Nephron (organoid): ENCODE results near the gene MAPKBP1.

Experiments
- H3K27ac Mint-ChIP-seq, 3 experiments: 2 replicates each; pipeline ENCODE4 v1.8.0; 2020; ENCODE audit warnings: mixed read lengths in 3 of 3, mild to moderate bottlenecking in 2 of 3, moderate library complexity in 1 of 3
- H3K27me3 Mint-ChIP-seq: 2 replicates; pipeline ENCODE4 v1.8.0; 2021; ENCODE audit warnings: low read depth, mild to moderate bottlenecking, moderate library complexity, mixed read lengths
- H3K36me3 Mint-ChIP-seq: 2 replicates; pipeline ENCODE4 v1.8.0; 2020; ENCODE audit warnings: low read depth, mixed read lengths
- H3K4me1 Mint-ChIP-seq: 2 replicates; pipeline ENCODE4 v1.8.0; 2020; ENCODE audit warnings: mixed read lengths
- H3K4me3 Mint-ChIP-seq, 3 experiments: 2 replicates each; pipeline ENCODE4 v1.8.0; 2020; ENCODE audit warnings: mild to moderate bottlenecking in 3 of 3, mixed read lengths in 3 of 3, moderate library complexity in 2 of 3
- H3K9me3 Mint-ChIP-seq: 2 replicates; pipeline ENCODE4 v1.8.0; 2020; ENCODE audit warnings: mixed read lengths
- TF ChIP-seq, protein P1 (sequence below), 3 experiments: fragments of 200-600 bp; sonication (generic); IDR thresholded peaks; one replicate each; pipeline ENCODE4 v1.5.0; 2021; ENCODE audit warnings: antibody characterized with exemption in 3 of 3; ENCODE audit not compliant: unreplicated experiment in 3 of 3

MAPKBP1 gene

DNA sequence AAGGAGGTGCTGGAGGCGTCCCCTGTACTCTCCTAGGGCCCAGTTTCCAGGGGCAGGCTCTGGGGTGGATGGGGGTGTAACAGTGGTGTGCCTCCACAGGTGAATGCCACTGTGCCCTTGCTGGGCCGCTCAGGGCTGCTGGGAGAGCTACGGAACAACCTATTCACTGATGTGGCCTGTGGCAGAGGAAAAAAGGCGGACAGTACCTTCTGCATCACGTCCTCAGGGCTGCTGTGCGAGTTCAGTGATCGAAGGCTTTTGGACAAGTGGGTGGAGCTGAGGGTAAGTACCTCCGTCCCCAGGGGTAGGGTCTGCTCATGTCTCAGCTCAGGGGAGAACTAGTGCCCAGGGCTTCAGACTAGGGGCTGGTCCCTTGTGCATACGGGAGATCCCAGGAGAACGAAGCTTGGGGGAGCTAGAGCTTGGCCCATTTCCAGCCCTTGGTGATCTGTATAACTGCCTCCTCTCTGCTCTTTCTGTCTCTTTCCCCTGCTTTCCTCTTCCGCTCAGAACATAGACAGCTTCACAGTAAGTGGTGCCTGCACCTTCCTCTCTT is 38.6 kb downstream of the MAPKBP1 start:
- TF ChIP-seq, protein P1, sequence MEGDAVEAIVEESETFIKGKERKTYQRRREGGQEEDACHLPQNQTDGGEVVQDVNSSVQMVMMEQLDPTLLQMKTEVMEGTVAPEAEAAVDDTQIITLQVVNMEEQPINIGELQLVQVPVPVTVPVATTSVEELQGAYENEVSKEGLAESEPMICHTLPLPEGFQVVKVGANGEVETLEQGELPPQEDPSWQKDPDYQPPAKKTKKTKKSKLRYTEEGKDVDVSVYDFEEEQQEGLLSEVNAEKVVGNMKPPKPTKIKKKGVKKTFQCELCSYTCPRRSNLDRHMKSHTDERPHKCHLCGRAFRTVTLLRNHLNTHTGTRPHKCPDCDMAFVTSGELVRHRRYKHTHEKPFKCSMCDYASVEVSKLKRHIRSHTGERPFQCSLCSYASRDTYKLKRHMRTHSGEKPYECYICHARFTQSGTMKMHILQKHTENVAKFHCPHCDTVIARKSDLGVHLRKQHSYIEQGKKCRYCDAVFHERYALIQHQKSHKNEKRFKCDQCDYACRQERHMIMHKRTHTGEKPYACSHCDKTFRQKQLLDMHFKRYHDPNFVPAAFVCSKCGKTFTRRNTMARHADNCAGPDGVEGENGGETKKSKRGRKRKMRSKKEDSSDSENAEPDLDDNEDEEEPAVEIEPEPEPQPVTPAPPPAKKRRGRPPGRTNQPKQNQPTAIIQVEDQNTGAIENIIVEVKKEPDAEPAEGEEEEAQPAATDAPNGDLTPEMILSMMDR (IDR thresholded peaks at IDR 0.05; ENCODE audit: unreplicated experiment in 3 of 3): no peak
- Mint-ChIP-seq H3K27me3 (no peaks in the 10 kb centered on the region), H3K4me3 (no peak overlapping the region)

DNA sequence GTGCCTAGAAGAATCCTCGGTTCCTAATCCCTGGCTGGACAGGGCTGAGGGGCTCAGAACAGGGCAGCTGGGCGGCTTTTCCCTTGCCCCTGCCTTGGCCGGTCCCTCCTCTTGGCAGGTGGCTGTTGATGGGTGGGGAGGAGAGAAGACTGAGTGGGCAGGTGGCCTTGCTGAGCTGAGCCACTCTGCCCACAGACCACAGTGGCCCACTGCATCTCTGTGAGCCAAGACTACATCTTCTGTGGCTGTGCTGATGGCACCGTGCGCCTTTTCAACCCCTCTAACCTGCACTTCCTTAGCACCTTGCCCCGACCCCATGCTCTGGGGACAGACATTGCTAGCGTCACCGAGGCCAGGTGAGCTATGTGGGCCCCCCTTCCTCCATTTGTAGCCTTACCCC is 39.1 kb downstream of the MAPKBP1 start:
- H3K36me3 Mint-ChIP-seq: peaks cover 20% of the 10 kb centered on the region
- H3K4me3 Mint-ChIP-seq: no peak overlapping the region
- no peak overlapping the region for H3K27ac Mint-ChIP-seq
- TF ChIP-seq, protein P1 (IDR thresholded peaks at IDR 0.05; ENCODE audit: unreplicated experiment in 3 of 3): no peak
- H3K27me3 Mint-ChIP-seq: no peaks in the 10 kb centered on the region
- H3K9me3 Mint-ChIP-seq: no peaks in the 10 kb centered on the region
- no peaks in the 10 kb centered on the region for H3K4me1 Mint-ChIP-seq

More for the DNA sequence above, 38.6 kb downstream of the MAPKBP1 start:
- H3K9me3 Mint-ChIP-seq: no peaks in the 10 kb centered on the region
- peaks cover 16% of the 10 kb centered on the region for H3K36me3 Mint-ChIP-seq
- H3K4me1 Mint-ChIP-seq: no peaks in the 10 kb centered on the region
- no peak overlapping the region for H3K27ac Mint-ChIP-seq

DNA sequence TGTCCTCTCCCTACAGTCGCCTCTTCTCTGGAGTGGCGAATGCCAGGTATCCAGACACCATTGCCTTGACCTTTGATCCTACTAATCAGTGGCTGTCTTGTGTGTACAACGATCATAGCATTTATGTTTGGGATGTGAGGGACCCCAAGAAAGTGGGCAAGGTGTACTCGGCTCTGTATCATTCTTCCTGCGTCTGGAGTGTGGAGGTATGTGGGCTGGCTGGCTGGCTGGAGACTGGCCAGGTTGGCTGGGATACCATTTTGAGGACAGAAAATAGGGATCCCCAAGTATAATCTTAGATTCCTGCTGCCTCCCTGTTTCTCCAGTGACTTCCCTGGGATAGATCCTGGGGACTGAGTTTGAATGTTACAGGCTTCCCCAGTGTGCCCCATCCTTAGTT is 40.2 kb downstream of the MAPKBP1 start:
- no peak overlapping the region for H3K4me3 Mint-ChIP-seq
- H3K27ac Mint-ChIP-seq: no peak overlapping the region
- TF ChIP-seq, protein P1 (IDR thresholded peaks at IDR 0.05; ENCODE audit: unreplicated experiment in 3 of 3): no peak
- peaks cover 26% of the 10 kb centered on the region for H3K36me3 Mint-ChIP-seq
- no peaks in the 10 kb centered on the region for H3K9me3 Mint-ChIP-seq
- H3K4me1 Mint-ChIP-seq: no peaks in the 10 kb centered on the region
- no peaks in the 10 kb centered on the region for H3K27me3 Mint-ChIP-seq

DNA sequence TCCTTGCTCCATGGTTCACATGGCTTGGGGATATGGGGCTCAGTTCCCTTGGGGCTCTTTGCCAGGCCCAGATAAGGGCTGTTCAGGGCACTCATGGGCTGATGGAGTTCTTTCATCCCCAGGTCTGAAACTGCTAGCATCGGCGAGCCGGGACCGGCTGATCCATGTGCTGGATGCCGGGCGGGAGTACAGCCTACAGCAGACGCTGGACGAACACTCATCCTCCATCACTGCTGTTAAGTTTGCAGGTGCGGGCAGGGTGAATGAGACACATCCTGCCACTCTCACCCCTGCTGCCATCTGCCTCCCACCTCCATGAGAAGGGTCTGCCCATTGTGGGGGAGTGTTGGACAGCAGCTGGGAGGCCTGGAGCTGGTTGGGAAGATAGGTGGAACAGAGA is 42.5 kb downstream of the MAPKBP1 start:
- no peaks in the 10 kb centered on the region for H3K4me1 Mint-ChIP-seq
- H3K4me3 Mint-ChIP-seq: no peak overlapping the region
- TF ChIP-seq, protein P1 (IDR thresholded peaks at IDR 0.05; ENCODE audit: unreplicated experiment in 3 of 3): no peak

DNA sequence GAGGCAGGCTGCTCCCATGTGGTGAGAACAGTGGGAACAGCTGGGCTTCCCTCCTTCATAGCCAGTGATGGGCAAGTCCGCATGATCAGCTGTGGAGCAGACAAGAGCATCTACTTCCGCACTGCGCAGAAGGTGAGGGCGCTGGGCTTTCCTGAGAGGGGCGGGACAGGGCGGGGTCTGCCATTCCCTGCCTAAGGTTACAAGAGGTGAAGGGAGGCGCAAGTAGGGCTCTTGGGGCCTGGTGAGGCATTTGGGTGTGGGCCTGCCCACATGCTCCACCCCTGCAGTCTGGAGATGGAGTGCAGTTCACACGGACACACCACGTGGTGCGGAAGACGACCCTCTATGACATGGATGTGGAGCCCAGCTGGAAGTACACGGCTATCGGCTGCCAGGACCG is 43.0 kb downstream of the MAPKBP1 start:
- Mint-ChIP-seq H3K4me3 (no peak overlapping the region), H3K27me3 (no peaks in the 10 kb centered on the region), H3K36me3 (peaks cover 41% of the 10 kb centered on the region), H3K4me1 (no peaks in the 10 kb centered on the region), H3K27ac (no peak overlapping the region), H3K9me3 (no peaks in the 10 kb centered on the region)
- TF ChIP-seq, protein P1 (IDR thresholded peaks at IDR 0.05; ENCODE audit: unreplicated experiment in 3 of 3): no peak

More for the DNA sequence above, 42.5 kb downstream of the MAPKBP1 start:
- Mint-ChIP-seq H3K27me3 (no peaks in the 10 kb centered on the region), H3K9me3 (no peaks in the 10 kb centered on the region), H3K27ac (no peak overlapping the region), H3K36me3 (peaks cover 41% of the 10 kb centered on the region)

DNA sequence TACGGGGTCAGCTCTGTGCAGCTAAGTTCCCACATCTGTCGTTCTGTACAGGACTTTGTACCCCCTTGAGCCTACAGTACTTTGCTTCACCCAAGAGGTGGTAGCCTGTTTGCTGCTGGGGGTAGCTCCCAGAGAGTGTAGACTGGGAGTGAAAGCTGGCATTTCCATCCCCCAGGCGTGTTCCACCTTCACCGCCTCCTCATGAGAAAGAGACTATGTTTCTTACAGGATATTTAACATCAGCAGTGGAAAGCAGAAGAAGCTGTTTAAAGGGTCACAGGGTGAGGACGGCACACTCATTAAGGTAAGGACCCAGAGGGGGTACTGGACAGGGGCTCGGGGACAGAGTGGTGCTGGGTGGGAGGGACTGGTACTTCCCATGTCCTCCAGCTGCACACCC is 43.5 kb downstream of the MAPKBP1 start:
- no peaks in the 10 kb centered on the region for H3K27me3 Mint-ChIP-seq
- TF ChIP-seq, protein P1 (IDR thresholded peaks at IDR 0.05; ENCODE audit: unreplicated experiment in 3 of 3): no peak
- no peak overlapping the region for H3K27ac Mint-ChIP-seq
- no peak overlapping the region for H3K4me3 Mint-ChIP-seq
- no peaks in the 10 kb centered on the region for H3K4me1 Mint-ChIP-seq
- H3K9me3 Mint-ChIP-seq: no peaks in the 10 kb centered on the region
- peaks cover 41% of the 10 kb centered on the region for H3K36me3 Mint-ChIP-seq
